ENCODE results near the gene TSHZ1. TPM values are rescaled to one million over a fixed set of nuclear protein-coding genes. Genes with fewer than 3 reads are reported as not detected.

Gene TSHZ1
- total RNA-seq, 2 donors from 2014 or later = 13.9 to 17.4 TPM

DNA sequence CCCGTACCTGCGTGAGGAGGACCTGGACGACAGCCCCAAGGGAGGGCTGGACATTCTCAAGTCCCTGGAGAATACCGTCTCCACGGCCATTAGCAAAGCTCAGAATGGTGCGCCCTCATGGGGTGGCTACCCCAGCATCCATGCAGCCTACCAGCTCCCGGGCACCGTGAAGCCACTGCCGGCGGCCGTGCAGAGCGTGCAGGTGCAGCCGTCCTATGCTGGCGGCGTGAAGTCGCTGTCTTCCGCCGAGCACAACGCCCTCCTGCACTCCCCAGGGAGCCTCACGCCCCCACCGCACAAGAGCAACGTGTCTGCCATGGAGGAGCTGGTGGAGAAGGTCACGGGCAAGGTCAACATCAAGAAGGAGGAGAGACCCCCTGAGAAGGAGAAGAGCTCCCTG is 76.4 kb downstream of the TSHZ1 start:
- no peaks in the 10 kb centered on the region for H3K4me1 ChIP-seq (ENCODE audit: control insufficient read depth in 1 of 2, low read depth in 2 of 2)
- no peak for ATAC-seq (ENCODE audit: insufficient number of reproducible peaks, low FRiP score, low read depth)

DNA sequence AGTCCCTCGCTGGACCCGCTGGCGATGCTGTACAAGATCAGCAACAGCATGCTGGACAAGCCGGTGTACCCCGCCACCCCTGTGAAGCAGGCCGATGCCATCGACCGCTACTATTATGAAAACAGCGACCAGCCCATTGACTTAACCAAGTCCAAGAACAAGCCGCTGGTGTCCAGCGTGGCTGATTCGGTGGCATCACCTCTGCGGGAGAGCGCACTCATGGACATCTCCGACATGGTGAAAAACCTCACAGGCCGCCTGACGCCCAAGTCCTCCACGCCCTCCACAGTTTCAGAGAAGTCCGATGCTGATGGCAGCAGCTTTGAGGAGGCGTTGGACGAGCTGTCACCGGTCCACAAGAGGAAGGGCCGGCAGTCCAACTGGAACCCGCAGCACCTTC is 77.1 kb downstream of the TSHZ1 start:
- no peak for DNase-seq (ENCODE audit: low spot score)
- no peak overlapping the region for H3K4me3 ChIP-seq
- H3K27ac ChIP-seq = no peak overlapping the region
- TF ChIP-seq, protein P1, sequence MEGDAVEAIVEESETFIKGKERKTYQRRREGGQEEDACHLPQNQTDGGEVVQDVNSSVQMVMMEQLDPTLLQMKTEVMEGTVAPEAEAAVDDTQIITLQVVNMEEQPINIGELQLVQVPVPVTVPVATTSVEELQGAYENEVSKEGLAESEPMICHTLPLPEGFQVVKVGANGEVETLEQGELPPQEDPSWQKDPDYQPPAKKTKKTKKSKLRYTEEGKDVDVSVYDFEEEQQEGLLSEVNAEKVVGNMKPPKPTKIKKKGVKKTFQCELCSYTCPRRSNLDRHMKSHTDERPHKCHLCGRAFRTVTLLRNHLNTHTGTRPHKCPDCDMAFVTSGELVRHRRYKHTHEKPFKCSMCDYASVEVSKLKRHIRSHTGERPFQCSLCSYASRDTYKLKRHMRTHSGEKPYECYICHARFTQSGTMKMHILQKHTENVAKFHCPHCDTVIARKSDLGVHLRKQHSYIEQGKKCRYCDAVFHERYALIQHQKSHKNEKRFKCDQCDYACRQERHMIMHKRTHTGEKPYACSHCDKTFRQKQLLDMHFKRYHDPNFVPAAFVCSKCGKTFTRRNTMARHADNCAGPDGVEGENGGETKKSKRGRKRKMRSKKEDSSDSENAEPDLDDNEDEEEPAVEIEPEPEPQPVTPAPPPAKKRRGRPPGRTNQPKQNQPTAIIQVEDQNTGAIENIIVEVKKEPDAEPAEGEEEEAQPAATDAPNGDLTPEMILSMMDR (IDR thresholded peaks at IDR 0.05) = no peak
- H3K36me3 ChIP-seq = peaks cover 16% of the 10 kb centered on the region
- ATAC-seq (ENCODE audit: insufficient number of reproducible peaks, low FRiP score, low read depth) = no peak
- H3K9me3 ChIP-seq = no peaks in the 10 kb centered on the region
- no peaks in the 10 kb centered on the region for H3K27me3 ChIP-seq (replicated peaks; ENCODE audit: insufficient read depth)
- no peaks in the 10 kb centered on the region for H3K4me1 ChIP-seq (ENCODE audit: control insufficient read depth in 1 of 2, low read depth in 2 of 2)

More for the DNA sequence above, 76.4 kb downstream of the TSHZ1 start:
- DNase-seq (ENCODE audit: low spot score) = no peak
- H3K27me3 ChIP-seq (replicated peaks; ENCODE audit: insufficient read depth) = no peaks in the 10 kb centered on the region
- H3K4me3 ChIP-seq = no peak overlapping the region
- TF ChIP-seq, protein P1 (IDR thresholded peaks at IDR 0.05) = no peak
- H3K9me3 ChIP-seq = no peaks in the 10 kb centered on the region
- peaks cover 16% of the 10 kb centered on the region for H3K36me3 ChIP-seq
- H3K27ac ChIP-seq = no peak overlapping the region

DNA sequence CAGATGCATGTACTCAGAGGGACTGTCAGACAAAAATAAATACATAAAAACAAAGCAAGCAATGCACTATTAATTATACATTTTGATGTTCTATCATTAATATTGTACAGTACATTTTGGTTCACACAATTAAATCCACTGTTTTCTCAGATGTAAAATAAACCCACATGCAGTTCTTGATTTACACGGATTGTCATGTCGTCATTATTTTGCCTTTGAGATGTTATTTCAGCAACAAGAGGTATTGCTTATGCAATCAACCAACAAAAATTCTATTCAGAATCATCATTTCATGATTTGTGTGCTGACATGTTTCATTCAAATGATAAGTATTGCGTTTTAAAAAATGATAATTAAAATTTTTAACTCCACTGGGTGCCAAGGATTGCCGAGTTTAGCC is 79.2 kb downstream of the TSHZ1 start:
- no peak overlapping the region for H3K27ac ChIP-seq
- no peaks in the 10 kb centered on the region for H3K9me3 ChIP-seq
- ATAC-seq (ENCODE audit: insufficient number of reproducible peaks, low FRiP score, low read depth) (no peak), DNase-seq (ENCODE audit: low spot score) (no peak)
- no peaks in the 10 kb centered on the region for H3K27me3 ChIP-seq (replicated peaks; ENCODE audit: insufficient read depth)
- no peak overlapping the region for H3K4me3 ChIP-seq
- TF ChIP-seq, protein P1 (IDR thresholded peaks at IDR 0.05) = no peak
- peaks cover 16% of the 10 kb centered on the region for H3K36me3 ChIP-seq
- H3K4me1 ChIP-seq (ENCODE audit: control insufficient read depth in 1 of 2, low read depth in 2 of 2) = no peaks in the 10 kb centered on the region

DNA sequence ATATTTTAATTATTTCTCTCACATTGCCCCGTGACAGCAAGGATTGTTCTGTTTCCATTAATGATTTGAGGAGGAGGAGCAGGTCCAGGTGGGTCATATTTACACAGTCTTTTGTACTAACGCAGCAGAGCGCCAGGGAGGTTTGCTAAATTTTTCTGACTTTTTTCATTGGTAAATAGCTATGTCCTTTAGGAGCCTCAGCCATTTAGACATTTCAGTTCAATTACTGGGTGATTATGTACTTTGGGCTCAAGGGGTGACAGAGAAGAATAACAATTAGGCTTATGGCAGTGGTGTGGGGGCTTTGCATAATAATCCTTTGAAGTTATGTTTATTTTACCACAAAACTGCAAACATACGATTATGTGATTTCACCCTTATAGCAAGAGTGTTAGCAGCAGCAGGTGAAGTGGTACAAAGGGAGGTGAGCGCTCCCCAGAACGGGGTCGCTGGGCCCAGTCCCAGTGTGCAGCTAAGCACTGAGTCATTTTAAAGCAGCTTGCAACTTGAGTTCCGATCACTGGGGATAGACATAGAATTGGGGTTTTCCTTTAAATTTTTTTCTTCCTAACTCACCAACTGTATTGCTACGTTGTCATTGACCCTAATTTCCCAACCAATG is 80.3 kb downstream of the TSHZ1 start:
- Histone ChIP-seq H3K4me1 (ENCODE audit: control insufficient read depth in 1 of 2, low read depth in 2 of 2) (no peaks in the 10 kb centered on the region), H3K9me3 (no peaks in the 10 kb centered on the region), H3K36me3 (peaks cover 16% of the 10 kb centered on the region), H3K27ac (no peak overlapping the region), H3K27me3 (replicated peaks; ENCODE audit: insufficient read depth) (no peaks in the 10 kb centered on the region), H3K4me3 (no peak overlapping the region)
- no peak for DNase-seq (ENCODE audit: low spot score)
- no peak for ATAC-seq (ENCODE audit: insufficient number of reproducible peaks, low FRiP score, low read depth)
- TF ChIP-seq, protein P1 (IDR thresholded peaks at IDR 0.05) = no peak

DNA sequence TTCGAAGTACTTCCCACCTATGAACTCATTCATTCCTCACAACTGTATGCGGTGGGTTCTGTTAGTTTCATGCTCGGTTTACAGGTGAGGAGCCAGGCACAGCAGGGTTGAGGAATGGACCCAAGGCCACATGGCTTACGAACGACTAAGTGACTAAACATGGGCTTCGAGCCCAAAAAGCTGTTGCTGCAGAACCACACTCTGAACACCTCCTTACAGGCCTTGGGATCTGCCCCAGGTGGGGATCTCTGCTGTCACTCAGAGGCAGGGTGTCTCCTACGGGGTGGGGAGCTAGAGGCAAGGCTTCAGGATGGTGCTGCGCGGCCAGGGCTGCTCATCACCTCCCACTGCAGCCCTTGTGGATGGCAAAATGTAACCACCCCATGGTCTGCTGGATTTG is 80.9 kb downstream of the TSHZ1 start:
- H3K27ac ChIP-seq = no peak overlapping the region
- H3K9me3 ChIP-seq = no peaks in the 10 kb centered on the region
- no peak for ATAC-seq (ENCODE audit: insufficient number of reproducible peaks, low FRiP score, low read depth)
- H3K4me3 ChIP-seq = no peak overlapping the region
- TF ChIP-seq, protein P1 (IDR thresholded peaks at IDR 0.05) = no peak
- H3K4me1 ChIP-seq (ENCODE audit: control insufficient read depth in 1 of 2, low read depth in 2 of 2) = no peaks in the 10 kb centered on the region
- DNase-seq (ENCODE audit: low spot score) = no peak
- H3K27me3 ChIP-seq (replicated peaks; ENCODE audit: insufficient read depth) = no peaks in the 10 kb centered on the region
- peaks cover 10% of the 10 kb centered on the region for H3K36me3 ChIP-seq
